ENCODE data around the gene TIMMDC1. TPM values are rescaled to one million over a fixed set of nuclear protein-coding genes. Genes with fewer than 3 reads are reported as not detected.

TIMMDC1 gene
- total RNA-seq, 1 experiment from 2014 or later, result 109 TPM

- H3K27ac ChIP-seq (ENCODE audit: insufficient read length, low read depth, low read length), result no peak overlapping the region
Measured at GRCh38 chr3:119497820-119498185, 544 bp upstream of the TIMMDC1 start.

More at GRCh38 chr3:119497820-119498185, 544 bp upstream of the TIMMDC1 start:
- H2BK12ac ChIP-seq (ENCODE audit: insufficient read length, low read depth, low read length), result no peak overlapping the region
- H4K8ac ChIP-seq (replicated peaks; ENCODE audit: insufficient read length, low read depth, low read length), result no peak overlapping the region
- H3T11ph ChIP-seq (ENCODE audit: low read length), result no peak overlapping the region
- no peak overlapping the region for H3K18ac ChIP-seq (ENCODE audit: insufficient read length, low read depth, low read length)
- no peaks in the 10 kb centered on the region for H3K79me1 ChIP-seq (ENCODE audit: insufficient read depth, low read depth, low read length, poor library complexity, severe bottlenecking)
- no peak overlapping the region for H2BK120ac ChIP-seq (ENCODE audit: low read depth, low read length, poor library complexity, severe bottlenecking)
- H3K4ac ChIP-seq (ENCODE audit: low read depth, low read length), result no peak overlapping the region
- peaks cover 2 to 14% (median 3%) of the 10 kb centered on the region in 3 experiments; a peak in 5 of 7 replicates for H3K36me3 Mint-ChIP-seq (ENCODE audit: insufficient read depth in 1 of 3, low read depth in 3 of 3)
- H3K9ac ChIP-seq (ENCODE audit: extremely low read depth, insufficient read length, low read length), result peak overlapping the region; percentile 57
- peaks cover 18% of the 10 kb centered on the region in 2 experiments for H3K4me1 Mint-ChIP-seq
- no peak overlapping the region for H3K23ac ChIP-seq (ENCODE audit: insufficient read length, low read depth, low read length)
- WGBS (ENCODE audit: extremely low coverage, insufficient read length, low lambda C conversion rate), result no CpG with 5 or more reads among the region's 8 CpGs
- no peak overlapping the region for H2BK5ac ChIP-seq (ENCODE audit: insufficient read length, low read length)
- H2AFZ ChIP-seq (ENCODE audit: low read length), result no peak overlapping the region
- H3K9me3 Mint-ChIP-seq, result no peaks in the 10 kb centered on the region
- no peak for DNase-seq
- no peak overlapping the region for H2BK15ac ChIP-seq (ENCODE audit: low read depth, low read length)
- peak overlapping the region; percentile 97 to 99 (median 99); a peak in 5 of 7 replicates for H3K27ac Mint-ChIP-seq
- no peak overlapping the region for H2BK20ac ChIP-seq (ENCODE audit: low read depth, low read length, poor library complexity, severe bottlenecking)
- peak overlapping the region; percentile 99 for H3K4me3 Mint-ChIP-seq
- H3K9me3 ChIP-seq (ENCODE audit: control insufficient read depth, low read depth, low read length), result no peaks in the 10 kb centered on the region
- no peaks in the 10 kb centered on the region; the same call in 1 of the 2 replicates for H3K27me3 Mint-ChIP-seq (ENCODE audit: low read depth)
- H3K4me2 ChIP-seq (ENCODE audit: insufficient read depth, insufficient read length, low read length), result peak overlapping the region; percentile 70
- H4K20me1 ChIP-seq (ENCODE audit: control insufficient read depth, insufficient read depth, insufficient read length), result no peaks in the 10 kb centered on the region
- no peak overlapping the region for H3K56ac ChIP-seq (ENCODE audit: insufficient read length, low read depth, low read length)
- peaks cover 3% of the 10 kb centered on the region for H3K23me2 ChIP-seq (ENCODE audit: insufficient read length, low read depth, low read length, poor library complexity, severe bottlenecking)
- no peak overlapping the region for H4K5ac ChIP-seq (ENCODE audit: insufficient read length, low read depth, low read length)
- TF ChIP-seq CTCF (conservative IDR thresholded peaks at IDR 0.05), result no peak
- no peaks in the 10 kb centered on the region for H3K4me1 ChIP-seq (ENCODE audit: insufficient read depth, low read length)
- H3K27me3 ChIP-seq (ENCODE audit: insufficient read depth, low read length), result no peaks in the 10 kb centered on the region
- no peaks in the 10 kb centered on the region; the same call in 1 of the 2 replicates for H3K79me2 ChIP-seq (ENCODE audit: insufficient read depth, low read length)
- H4K91ac ChIP-seq (ENCODE audit: insufficient read length, low read depth, low read length), result no peak overlapping the region
- H3K14ac ChIP-seq (ENCODE audit: insufficient read depth, low read length), result no peak overlapping the region
- H2AK5ac ChIP-seq (ENCODE audit: insufficient read length, low read length), result no peak overlapping the region
